Liver (tissue), 3 donors: ENCODE measurements around the gene TMEM175.

ENCODE experiments used
- CTCF ChIP-seq: fragments of 150-350 bp; IDR thresholded peaks from 2 replicates; pipeline ENCODE4 v1.5.1; 2017; ENCODE audit warnings: improper control_type of control experiment, low read depth, low read length; ENCODE audit not compliant: missing input control
- EGR1 ChIP-seq, 2 donors: IDR thresholded peaks; 2 replicates each; pipeline ENCODE4 v1.6.1; 2016 to 2018; ENCODE audit warnings: antibody characterized with exemption in 2 of 2, low read depth in 2 of 2
- HNF4G ChIP-seq: IDR thresholded peaks from 2 replicates; pipeline ENCODE4 v1.6.1; 2016; ENCODE audit warnings: antibody characterized with exemption
- JUND ChIP-seq, 2 donors: IDR thresholded peaks; 2 replicates each; pipeline ENCODE4 v1.6.1; 2016; ENCODE audit warnings: antibody characterized with exemption in 2 of 2
- MAX ChIP-seq: IDR thresholded peaks from 2 replicates; pipeline ENCODE4 v1.6.1; 2016; ENCODE audit warnings: antibody characterized with exemption
- REST ChIP-seq: IDR thresholded peaks from 2 replicates; pipeline ENCODE4 v1.6.1; 2016; ENCODE audit warnings: antibody characterized with exemption, mild to moderate bottlenecking
- SP1 ChIP-seq: IDR thresholded peaks from 2 replicates; pipeline ENCODE4 v1.6.1; 2018; ENCODE audit warnings: antibody characterized with exemption, mild to moderate bottlenecking
- TAF1 ChIP-seq: conservative IDR thresholded peaks from 2 replicates; pipeline ENCODE4 v1.6.1; 2016; ENCODE audit warnings: antibody characterized with exemption, mild to moderate bottlenecking
- YY1 ChIP-seq: IDR thresholded peaks from 2 replicates; pipeline ENCODE4 v1.6.1; 2016; ENCODE audit warnings: antibody characterized with exemption, mild to moderate bottlenecking
- donor health status: healthy.
- donor health status: healthy.

- TF ChIP-seq JUND (IDR thresholded peaks at IDR 0.05) (no peak), CTCF (no peak), SP1 (no peak), REST (no peak), TAF1 (no peak), YY1 (no peak), HNF4G (no peak), MAX (no peak), EGR1 (IDR thresholded peaks at IDR 0.05; ENCODE audit: low read depth in 2 of 2) (no peak)
These were observed 44.2 kb upstream of the TMEM175 start for GRCh38 chr4:888029-888428.
